Ovary (tissue), 3 donors: ENCODE results near the gene SIX2.

Experiments
- EP300 ChIP-seq: sonication (generic); formaldehyde crosslinking; IDR thresholded peaks from one replicate; pipeline ENCODE4 v1.6.1; 2017; ENCODE audit warnings: antibody characterized with exemption
- POLR2A ChIP-seq: fragments of 450-650 bp; IDR thresholded peaks from one replicate; pipeline ENCODE4 v1.6.1; 2017; ENCODE audit warnings: antibody characterized with exemption, mild to moderate bottlenecking, moderate library complexity
- TF ChIP-seq, protein P1 (sequence below), 3 donors: fragments of 450-650 bp in 2 of 3; fragments of 200-600 bp in 1 of 3; IDR thresholded peaks; one replicate each; pipeline versions ENCODE4 v1.5.1 to v1.8.0; 2016 to 2022; ENCODE audit warnings: antibody characterized with exemption in 3 of 3, mild to moderate bottlenecking in 1 of 3
- donor health status: DM: no; HTN: no; CAD: no.

DNA sequence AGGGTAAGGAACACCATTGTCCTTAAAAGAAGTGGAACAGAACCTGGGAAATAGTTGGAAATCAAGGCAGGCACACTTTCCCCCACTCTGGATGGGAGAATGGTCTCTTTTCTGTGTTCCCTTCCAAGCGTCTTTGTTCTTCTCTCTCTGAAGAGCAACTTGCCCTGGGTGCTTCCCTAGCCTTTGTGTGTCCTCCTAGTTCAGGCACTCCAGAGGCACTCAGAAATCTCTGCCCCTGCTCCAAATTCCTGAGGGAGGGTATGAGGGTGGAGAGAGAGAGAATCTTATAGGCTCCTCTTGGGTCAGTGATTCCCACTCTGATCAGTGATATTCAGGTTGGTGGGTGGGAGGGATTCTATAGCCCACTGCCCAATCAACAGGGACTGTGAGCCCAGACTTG lies 8.8 kb upstream of the SIX2 start:
- TF ChIP-seq, protein P1, sequence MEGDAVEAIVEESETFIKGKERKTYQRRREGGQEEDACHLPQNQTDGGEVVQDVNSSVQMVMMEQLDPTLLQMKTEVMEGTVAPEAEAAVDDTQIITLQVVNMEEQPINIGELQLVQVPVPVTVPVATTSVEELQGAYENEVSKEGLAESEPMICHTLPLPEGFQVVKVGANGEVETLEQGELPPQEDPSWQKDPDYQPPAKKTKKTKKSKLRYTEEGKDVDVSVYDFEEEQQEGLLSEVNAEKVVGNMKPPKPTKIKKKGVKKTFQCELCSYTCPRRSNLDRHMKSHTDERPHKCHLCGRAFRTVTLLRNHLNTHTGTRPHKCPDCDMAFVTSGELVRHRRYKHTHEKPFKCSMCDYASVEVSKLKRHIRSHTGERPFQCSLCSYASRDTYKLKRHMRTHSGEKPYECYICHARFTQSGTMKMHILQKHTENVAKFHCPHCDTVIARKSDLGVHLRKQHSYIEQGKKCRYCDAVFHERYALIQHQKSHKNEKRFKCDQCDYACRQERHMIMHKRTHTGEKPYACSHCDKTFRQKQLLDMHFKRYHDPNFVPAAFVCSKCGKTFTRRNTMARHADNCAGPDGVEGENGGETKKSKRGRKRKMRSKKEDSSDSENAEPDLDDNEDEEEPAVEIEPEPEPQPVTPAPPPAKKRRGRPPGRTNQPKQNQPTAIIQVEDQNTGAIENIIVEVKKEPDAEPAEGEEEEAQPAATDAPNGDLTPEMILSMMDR (IDR thresholded peaks at IDR 0.05) = no peak
- no peak for TF ChIP-seq POLR2A
- TF ChIP-seq EP300 = no peak
